Calu3 (cell line): ENCODE data around the gene QKI. TPM values are rescaled to one million over a fixed set of nuclear protein-coding genes. Genes with fewer than 3 reads are reported as not detected.

Experiments used
- BruUV-seq: library from RNA; stranded (reverse); fragments of 400-500 nt; replicated peaks from 2 replicates; lab custom pipeline; 2021; lab: Mats Ljungman, UMichigan
- CTCF ChIA-PET: fragments of 300-600 bp; sonication (Branson Sonifier 250); formaldehyde crosslinking; loops from one replicate; lab custom pipeline; 2022; ENCODE audit warnings: antibody characterized with exemption; lab: Charles Lee
- DNase-seq: peaks from one replicate; pipeline ENCODE4 v3.0.0; 2022
- H3K27ac Mint-ChIP-seq: one replicate; pipeline ENCODE4 v1.8.0; 2022; ENCODE audit warnings: mixed read lengths; ENCODE audit not compliant: unreplicated experiment
- H3K27me3 Mint-ChIP-seq: one replicate; pipeline ENCODE4 v1.8.0; 2022; ENCODE audit warnings: mixed read lengths; ENCODE audit not compliant: unreplicated experiment
- H3K36me3 Mint-ChIP-seq: one replicate; pipeline ENCODE4 v1.8.0; 2022; ENCODE audit warnings: mild to moderate bottlenecking, moderate library complexity, mixed read lengths; ENCODE audit not compliant: insufficient read depth, unreplicated experiment
- H3K4me1 Mint-ChIP-seq: one replicate; pipeline ENCODE4 v1.8.0; 2022; ENCODE audit warnings: mild to moderate bottlenecking, low read depth, mixed read lengths; ENCODE audit not compliant: unreplicated experiment
- H3K4me3 Mint-ChIP-seq: one replicate; pipeline ENCODE4 v1.8.0; 2022; ENCODE audit warnings: mild to moderate bottlenecking, low read depth, moderate library complexity, mixed read lengths; ENCODE audit not compliant: unreplicated experiment
- H3K9me3 Mint-ChIP-seq: one replicate; pipeline ENCODE4 v1.8.0; 2022; ENCODE audit warnings: low read depth, mixed read lengths; ENCODE audit not compliant: unreplicated experiment
- CTCF ChIP-seq: fragments of 200-600 bp; IDR thresholded peaks from one replicate; pipeline ENCODE4 v1.8.0; 2022; ENCODE audit warnings: antibody characterized with exemption; ENCODE audit not compliant: unreplicated experiment
- intact Hi-C: fragments of 100-400 bp; cut with micrococcal nuclease; formaldehyde crosslinking; loops from one replicate; pipeline ENCODE4 v1.10.0; 2022; ENCODE audit not compliant: unreplicated experiment
- total RNA-seq: library from RNA; stranded (reverse); gene quantifications from 2 replicates; pipeline ENCODE4 v1.2.3, GENCODE V29; 2022

Gene QKI
- total RNA-seq, 1 experiment from 2014 or later, result 131 TPM

GRCh38 chr6:163536770-163537169, 122.3 kb downstream of the QKI start:
- Mint-ChIP-seq H3K27ac (no peak overlapping the region), H3K4me3 (no peak overlapping the region), H3K9me3 (no peaks in the 10 kb centered on the region), H3K36me3 (peaks cover 31% of the 10 kb centered on the region), H3K27me3 (no peaks in the 10 kb centered on the region), H3K4me1 (peaks cover 34% of the 10 kb centered on the region)
- TF ChIP-seq CTCF, result no peak
- DNase-seq, result no peak
- intact Hi-C loops, result no loop called here
- BruUV-seq, result no TSS peak
- CTCF ChIA-PET, result no interaction called here

- no peak for DNase-seq
- TF ChIP-seq CTCF, result no peak
- H3K4me3 Mint-ChIP-seq, result no peak overlapping the region
- peaks cover 36% of the 10 kb centered on the region for H3K4me1 Mint-ChIP-seq
- no peaks in the 10 kb centered on the region for H3K9me3 Mint-ChIP-seq
- CTCF ChIA-PET, result no interaction called here
- H3K27me3 Mint-ChIP-seq, result no peaks in the 10 kb centered on the region
- BruUV-seq, result no TSS peak
- peaks cover 31% of the 10 kb centered on the region for H3K36me3 Mint-ChIP-seq
- H3K27ac Mint-ChIP-seq, result peak overlapping the region; percentile 65
- intact Hi-C loops, result no loop called here
Observed at GRCh38 chr6:163538331-163538730, 123.8 kb downstream of the QKI start.

- no peak for DNase-seq
- Mint-ChIP-seq H3K27ac (peak overlapping the region; percentile 65), H3K9me3 (no peaks in the 10 kb centered on the region), H3K4me1 (peaks cover 36% of the 10 kb centered on the region), H3K27me3 (no peaks in the 10 kb centered on the region), H3K36me3 (peaks cover 31% of the 10 kb centered on the region), H3K4me3 (peak overlapping the region; percentile 1)
- TF ChIP-seq CTCF, result no peak
- no TSS peak for BruUV-seq
- intact Hi-C loops, result no loop called here
- CTCF ChIA-PET, result no interaction called here
Observed at GRCh38 chr6:163539101-163539762, 124.7 kb downstream of the QKI start.

GRCh38 chr6:163543321-163543720, 128.8 kb downstream of the QKI start:
- intact Hi-C loops, result no loop called here

More at GRCh38 chr6:163543321-163543720, 128.8 kb downstream of the QKI start:
- no TSS peak for BruUV-seq
- H3K27ac Mint-ChIP-seq, result no peak overlapping the region
- peaks cover 25% of the 10 kb centered on the region for H3K36me3 Mint-ChIP-seq
- CTCF ChIA-PET, result no interaction called here
- H3K9me3 Mint-ChIP-seq, result no peaks in the 10 kb centered on the region
- DNase-seq, result no peak
- peaks cover 36% of the 10 kb centered on the region for H3K4me1 Mint-ChIP-seq
- no peak for TF ChIP-seq CTCF
- H3K4me3 Mint-ChIP-seq, result no peak overlapping the region
- no peaks in the 10 kb centered on the region for H3K27me3 Mint-ChIP-seq
